GM23338 (cell line): ENCODE measurements around the gene RGS8.

Experiments
- CTCF ChIP-seq, 2 experiments: fragments of 200-600 bp in 1 of 2; sonication (generic) in 1 of 2; conservative IDR thresholded peaks; 2 replicates each; pipeline versions ENCODE4 v1.5.1 to v1.6.1; 2016 to 2017; ENCODE audit warnings: antibody characterized with exemption in 2 of 2, low read depth in 2 of 2, mild to moderate bottlenecking in 2 of 2, moderate library complexity in 1 of 2
- POLR2AphosphoS5 ChIP-seq: IDR thresholded peaks from 2 replicates; pipeline ENCODE4 v1.6.1; 2016; ENCODE audit warnings: antibody characterized with exemption, low read depth
- REST ChIP-seq: IDR thresholded peaks from one replicate; pipeline ENCODE4 v1.6.1; 2018; ENCODE audit warnings: antibody characterized with exemption; ENCODE audit not compliant: unreplicated experiment

GRCh38 chr1:182639330-182639729 lies 45.1 kb downstream of the RGS8 start:
- TF ChIP-seq CTCF (conservative IDR thresholded peaks at IDR 0.05; ENCODE audit: low read depth in 2 of 2) (no peak), REST (no peak), POLR2AphosphoS5 (no peak)
